Pons (tissue), 1 donor: ENCODE measurements around the gene PIP4K2C.

Experiments
- DNase-seq: peaks from one replicate; pipeline ENCODE4 v3.0.0-alpha.2; 2016; ENCODE audit warnings: low spot score

The PIP4K2C gene

DNA sequence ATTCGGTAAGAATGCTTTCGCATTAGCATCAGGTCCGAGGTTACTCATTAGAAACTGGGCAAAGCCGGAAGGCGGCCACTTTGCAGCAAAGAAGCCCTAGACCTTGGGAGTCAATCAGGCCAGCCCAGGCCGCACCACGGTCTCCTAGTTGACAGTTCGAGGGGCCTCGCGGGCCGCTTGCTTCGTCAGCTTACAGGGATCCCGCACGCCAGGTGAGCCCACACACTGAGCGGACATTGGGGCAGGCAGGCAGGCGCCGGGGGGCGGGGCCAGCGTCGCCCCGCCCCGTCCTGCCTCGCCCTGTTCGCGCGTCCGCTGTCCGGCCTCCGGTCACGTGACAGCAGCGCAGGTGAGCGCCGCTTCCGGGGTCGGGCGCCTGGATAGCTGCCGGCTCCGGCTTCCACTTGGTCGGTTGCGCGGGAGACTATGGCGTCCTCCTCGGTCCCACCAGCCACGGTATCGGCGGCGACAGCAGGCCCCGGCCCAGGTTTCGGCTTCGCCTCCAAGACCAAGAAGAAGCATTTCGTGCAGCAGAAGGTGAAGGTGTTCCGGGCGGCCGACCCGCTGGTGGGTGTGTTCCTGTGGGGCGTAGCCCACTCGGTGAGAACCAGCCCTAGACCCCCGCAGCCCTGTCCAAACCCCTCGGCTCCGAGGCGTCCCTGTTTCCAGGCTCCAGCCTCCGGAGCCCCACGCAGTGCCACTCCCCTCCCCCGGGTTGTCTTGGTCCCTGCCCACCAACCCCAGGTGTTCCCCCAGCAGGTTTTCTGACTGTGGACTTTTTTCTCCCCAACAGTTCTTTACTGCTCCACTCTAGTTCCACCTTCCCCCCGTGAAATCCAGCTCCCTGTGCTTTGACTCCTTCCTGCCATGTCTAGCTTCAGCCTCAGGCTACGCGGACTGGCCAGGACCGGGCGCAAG, at the start of gene PIP4K2C:
TSS of gene PIP4K2C (plus strand) at position 329 of the 918 bp plus-strand sequence. CDS start at position 427, 98 bp downstream.
- DNase-seq = peak; percentile 74

DNA sequence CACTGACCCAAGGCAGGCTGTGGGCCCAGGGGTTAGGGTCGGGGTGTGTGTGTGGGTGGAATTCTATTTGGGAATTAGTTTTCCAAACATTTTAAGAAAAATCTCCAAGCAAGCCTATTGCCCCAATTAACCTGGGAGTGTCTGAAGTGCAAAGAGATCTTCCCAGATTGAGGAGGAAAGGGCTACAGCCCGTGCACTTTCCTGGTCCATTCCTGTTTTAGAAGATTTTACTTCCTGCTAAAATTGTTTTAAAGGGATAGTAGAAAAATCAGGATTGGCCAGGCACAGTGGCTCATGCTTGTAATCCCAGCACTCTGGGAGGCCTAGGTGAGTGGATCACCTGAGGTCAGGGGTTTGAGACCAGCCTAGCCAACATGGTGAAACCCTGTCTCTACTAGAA, 49.3 kb upstream of the PIP4K2C start:
- no peak for DNase-seq

- DNase-seq = no peak
Observed at GRCh38 chr12:57543581-57543980, 47.4 kb upstream of the PIP4K2C start.

DNA sequence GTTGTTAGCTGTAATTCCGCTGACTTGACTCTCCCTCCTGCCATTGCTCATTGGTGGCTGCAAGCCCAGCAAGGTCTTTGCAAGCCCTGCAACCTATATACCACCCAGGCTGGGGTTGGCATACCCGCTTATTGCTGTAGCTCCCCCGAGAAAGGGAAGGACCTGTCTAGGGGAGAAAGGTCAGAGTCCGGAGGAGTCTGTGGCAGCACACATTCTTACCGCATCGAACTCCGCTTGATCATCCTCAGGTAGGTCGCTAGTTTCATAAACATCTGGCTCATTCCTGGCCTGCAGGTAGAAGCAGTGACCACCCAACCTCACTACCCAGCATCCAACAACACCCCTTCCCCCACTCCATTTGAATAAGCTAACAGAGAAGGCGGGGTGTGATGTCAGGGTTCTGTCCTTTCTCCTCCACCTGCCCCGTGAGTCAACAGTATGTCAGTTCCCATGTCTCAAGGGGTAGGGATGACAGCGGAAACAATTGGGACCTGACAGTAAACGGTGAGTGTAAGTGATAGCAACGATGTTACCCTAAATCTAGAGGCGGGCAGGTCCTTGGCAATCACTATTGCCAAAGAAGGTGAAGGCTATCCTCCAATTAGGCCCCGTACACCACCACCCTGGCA, 45.1 kb upstream of the PIP4K2C start:
- DNase-seq = no peak

DNA sequence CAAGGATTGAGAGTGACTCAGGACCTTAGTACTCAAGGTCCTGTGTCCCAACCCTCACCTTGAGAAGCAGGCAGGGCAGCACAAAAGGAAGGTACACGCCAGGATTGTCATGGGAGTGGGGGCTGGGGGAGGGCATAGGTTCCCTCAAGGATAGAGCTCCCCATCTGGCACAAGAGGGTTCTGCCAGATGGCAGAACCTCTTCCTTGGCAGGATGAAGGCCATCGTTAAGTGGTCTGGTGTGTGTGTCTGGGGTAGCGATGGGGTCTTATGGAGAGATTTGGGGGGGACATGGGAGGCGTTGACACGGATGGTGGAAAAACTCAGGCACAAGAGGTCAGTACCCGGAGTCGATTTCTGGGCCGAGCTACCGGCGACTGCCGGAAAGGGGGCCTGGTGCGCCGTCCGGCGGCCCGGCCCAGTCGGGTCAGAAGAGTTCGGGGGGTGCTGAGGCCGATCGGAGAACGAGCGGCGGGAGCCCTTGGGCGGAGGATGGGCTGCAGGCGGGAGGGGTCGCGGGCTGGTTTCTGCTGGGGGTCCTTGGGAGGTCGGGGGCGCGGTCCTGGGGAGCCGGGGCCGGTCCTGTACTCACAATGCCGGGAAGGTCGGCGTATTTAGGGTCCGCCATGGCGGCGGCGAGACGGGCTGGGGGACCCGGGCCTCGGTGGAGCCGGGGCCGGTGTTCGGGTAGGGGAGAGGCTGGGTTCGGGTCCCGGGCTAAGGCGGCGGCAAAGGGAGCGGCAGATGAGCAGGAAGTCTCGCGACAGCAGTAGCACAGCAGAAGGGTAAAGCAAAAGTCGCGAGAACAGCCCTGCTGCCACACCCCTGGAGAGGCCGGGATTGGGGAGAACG, 44.3 kb upstream of the PIP4K2C start, which contains the start of gene DCTN2:
TSS of gene DCTN2 (minus strand) at position 755 of the 850 bp plus-strand sequence. CDS start at position 626, 129 bp downstream.
- peak; percentile 96 for DNase-seq

DNA sequence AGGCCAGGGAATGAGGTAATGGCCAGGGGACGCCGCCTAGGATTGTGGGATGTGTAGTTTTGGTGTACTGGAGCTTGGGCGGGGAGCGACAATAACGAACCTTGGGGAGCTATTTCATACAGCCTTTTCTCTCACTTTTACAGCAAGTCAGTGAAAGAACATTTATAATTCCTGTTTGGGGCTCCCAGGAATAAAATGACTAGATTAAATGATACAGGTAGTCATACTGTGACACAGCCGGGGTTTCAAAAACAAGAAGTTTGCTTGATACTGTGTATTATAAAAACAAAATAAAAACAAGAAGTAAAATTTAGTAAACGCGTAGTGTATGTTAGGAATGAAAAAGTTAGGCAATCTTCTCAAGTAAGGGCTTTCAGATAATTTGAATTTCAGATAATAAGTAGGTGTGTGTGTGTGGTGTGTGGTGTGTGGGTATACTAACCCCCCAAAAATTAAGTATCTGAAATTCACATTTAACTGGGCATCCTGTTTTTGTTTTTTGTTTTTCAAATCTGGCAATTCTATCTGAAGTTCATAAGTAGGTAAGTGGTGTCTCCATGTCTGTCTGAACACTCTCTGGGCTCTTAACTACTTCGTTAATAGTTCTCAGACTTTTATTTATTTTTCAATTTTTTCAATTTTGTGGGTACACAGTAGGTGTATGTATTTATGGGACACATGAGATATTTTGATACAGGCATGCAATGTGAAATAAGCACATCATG, 43.5 kb upstream of the PIP4K2C start:
- DNase-seq = no peak

- DNase-seq = no peak
Observed at GRCh38 chr12:57548013-57548315, 43.0 kb upstream of the PIP4K2C start.

GRCh38 chr12:57548488-57548887, 42.5 kb upstream of the PIP4K2C start:
- DNase-seq = no peak

DNA sequence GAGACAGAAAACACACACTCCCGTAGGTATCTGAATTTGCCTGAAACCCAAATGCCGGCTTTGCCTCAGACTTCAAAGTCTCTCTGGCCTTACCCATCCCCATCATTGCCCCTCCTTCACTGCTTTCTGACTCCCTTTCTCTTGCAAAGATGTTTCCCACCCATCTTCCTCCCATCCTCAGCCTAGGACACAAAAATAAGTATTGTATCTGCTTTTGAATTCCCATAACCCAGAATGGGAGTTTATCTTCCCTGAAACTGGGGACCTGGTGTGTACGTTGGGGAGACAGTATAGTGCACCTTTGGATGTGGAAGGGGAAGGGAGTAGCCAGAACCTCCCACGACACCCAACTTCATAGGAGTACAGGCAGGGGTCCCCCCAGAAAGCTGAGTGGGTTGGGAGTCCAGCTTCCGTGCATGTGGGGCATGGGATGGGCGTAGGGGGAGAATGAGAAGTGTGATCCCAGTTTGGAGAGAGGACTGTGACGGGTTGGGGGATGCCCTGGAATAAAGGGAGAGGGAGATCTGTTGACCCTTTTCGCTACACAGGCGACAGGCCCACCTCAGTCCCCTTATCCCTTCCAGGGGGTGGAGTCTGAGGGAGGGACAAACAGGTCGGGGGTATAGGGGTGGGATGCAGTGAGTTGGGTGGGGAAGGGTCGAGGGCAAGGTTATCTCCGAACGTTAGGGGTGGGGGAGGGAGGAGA, 41.6 kb upstream of the PIP4K2C start:
- no peak for DNase-seq

GRCh38 chr12:57549909-57550640, 40.9 kb upstream of the PIP4K2C start, which contains the start of gene KIF5A:
KIF5A (plus strand) TSS chr12:57550044; CDS start chr12:57550272, 228 bp downstream.
- peak; percentile 41 for DNase-seq

GRCh38 chr12:57550641-57551549, 40.1 kb upstream of the PIP4K2C start:
- no peak for DNase-seq

DNA sequence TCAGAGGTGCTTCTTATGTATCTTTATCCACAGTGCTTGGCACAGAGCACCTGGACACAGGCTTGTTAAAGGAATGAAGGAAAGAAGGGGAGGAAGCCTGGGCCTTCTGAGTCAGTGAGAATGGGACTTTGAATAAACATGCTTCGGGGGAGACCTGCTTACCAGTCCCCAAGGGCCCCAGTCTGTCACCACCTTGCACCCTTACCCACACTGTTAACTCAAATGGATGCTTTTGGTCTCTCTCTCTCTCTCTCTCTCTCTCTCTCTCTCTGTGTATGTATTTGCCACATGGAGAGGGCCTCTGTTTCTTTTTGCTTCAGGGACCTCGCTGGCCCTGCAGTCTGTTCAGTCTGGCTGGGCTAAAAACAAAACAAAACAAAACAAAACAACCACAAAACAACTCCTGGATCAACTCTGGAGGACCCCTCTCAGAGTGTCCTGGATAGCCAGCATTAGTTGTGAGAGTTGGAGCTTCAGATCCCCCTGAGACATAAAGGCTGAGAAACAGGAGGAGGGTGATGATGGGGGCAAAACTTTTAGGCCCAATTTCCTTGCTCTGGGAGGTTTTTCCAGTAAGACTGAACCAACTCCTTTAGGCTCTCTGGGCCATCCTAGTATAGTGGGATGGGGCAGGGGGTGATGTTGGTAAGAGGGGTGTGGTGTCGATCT, 39.2 kb upstream of the PIP4K2C start:
- no peak for DNase-seq

DNA sequence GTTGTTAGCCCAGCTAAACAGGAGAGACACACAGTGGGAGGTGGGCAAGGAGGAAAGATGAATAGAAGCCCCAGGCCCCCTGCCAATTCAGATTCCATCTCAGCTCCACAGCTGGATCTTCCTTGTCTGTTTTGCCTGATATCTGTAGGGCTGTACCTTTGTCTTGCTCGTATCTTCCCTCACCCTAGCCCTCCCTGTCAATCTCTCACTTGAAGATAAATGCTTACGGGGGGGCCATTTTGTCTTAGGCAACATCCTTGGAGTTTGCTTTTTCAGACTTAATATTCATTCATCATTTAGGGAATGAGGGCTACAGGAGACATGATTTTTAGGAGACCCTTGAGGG, 38.7 kb upstream of the PIP4K2C start:
- DNase-seq = no peak

DNA sequence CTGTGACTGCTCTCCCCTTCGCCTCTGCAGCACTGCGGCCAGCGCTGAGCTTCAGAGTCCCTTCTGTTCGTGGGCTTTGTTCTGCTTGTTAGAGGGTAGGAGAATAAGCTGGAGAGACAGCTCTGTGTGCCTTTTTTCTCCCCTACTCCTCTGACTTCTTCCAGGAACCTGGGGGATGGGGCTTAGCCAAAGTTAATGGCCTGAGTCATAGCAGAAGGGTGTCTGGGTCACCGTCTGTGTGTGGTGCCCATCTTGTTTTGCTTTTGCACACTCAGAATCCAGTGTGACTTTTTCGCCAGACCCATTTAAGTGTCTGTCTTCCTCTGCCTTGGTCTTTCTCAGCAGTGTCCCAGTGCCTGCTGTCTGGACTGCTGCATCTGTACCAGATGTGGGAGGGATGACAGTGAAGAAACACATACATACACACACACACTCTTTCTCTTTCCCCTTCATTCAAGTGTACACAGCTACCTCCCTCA, 38.1 kb upstream of the PIP4K2C start:
- DNase-seq = no peak

DNA sequence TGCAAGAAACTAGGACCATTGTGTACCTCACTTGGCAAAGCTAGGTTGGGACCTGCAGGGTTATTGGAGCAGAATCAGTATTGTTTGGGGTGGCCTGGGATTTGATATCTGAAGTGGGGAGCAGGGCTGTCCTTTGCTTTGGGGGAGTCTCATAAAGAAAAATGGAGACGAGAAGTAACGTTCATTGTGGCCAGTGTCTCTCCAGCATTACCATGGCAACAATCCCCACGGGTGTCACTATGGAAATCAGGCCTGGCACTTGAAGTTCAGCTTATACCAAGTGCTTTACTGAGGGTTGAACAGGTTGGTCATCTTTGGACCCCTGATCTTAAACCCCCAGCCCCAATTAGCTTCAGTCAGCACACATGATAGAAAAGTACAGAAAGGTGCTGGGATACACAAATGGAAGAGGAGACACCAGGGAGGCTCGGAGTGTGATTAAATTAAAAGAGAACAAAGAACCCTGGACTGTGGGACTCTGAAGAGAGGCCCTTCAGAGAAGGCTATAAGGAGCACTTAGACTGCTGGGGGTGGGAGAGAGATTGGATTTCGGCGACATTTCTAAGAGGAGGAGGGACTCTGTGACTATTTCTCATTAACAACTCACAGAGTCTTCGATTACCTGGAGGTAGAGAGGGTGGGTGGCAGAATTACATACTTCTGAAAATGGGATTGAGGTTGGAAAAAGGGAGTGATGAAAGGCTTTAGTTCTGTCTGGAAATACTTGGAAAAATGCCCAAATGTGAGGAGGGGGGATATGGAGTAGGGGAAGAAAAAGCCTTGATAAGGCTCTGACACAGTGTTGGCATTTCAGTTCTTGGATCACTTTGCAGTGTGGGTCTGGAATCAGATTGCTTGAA, 37.4 kb upstream of the PIP4K2C start:
- DNase-seq = no peak

GRCh38 chr12:57554453-57554852, 36.5 kb upstream of the PIP4K2C start:
- DNase-seq = no peak

DNA sequence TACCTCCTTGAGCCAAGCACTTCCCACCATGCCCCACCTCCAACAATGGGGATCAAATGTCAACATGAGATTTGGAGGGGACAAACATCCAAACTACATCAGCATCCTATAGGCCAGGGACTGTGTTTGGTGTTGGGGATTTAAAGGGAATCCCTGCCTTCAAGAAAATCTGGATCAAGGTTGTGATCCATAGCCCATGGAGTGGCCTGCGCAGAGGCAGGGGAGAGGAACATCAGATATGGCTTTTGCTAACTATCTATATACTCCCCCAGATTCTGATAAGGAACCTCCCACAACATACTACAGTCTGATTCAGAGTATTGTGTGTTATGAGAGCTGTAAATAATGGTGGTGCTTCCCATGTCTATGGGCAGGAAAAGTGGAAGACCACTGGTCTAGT, 36.1 kb upstream of the PIP4K2C start:
- DNase-seq = no peak

DNA sequence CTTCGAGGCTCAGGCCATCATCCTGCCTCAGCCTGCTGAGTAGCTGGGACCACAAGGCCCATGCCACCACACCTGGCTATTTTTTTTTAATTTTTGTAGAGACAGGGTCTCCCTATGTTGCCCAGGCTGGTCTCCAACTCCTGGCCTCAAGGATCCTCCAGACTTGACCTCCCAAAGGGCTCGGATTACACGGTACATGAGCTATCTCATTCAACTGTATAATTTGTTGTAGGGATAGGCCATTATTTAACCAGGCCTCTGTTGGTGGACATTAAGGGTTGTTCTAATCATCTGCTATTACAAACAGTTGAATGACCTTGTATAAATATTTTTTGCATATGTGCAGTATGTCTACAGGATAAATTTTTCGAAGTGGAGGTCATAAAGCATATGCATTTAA, 32.1 kb upstream of the PIP4K2C start:
- no peak for DNase-seq
